Upper lobe of left lung (tissue), 6 donors: ENCODE measurements around the gene PAK1IP1. TPM values are rescaled to one million over a fixed set of nuclear protein-coding genes. Genes with fewer than 3 reads are reported as not detected.

Experiments
- ATAC-seq, 2 donors: fragments of 200-7000 bp; cut with Tn5 transposase; one replicate each; pipeline ENCODE4 v1.9.1; 2022; ENCODE audit warnings: mild to moderate bottlenecking in 2 of 2, moderate library complexity in 2 of 2; ENCODE audit not compliant: low FRiP score in 2 of 2
- DNase-seq, 2 donors: peaks; one replicate each; pipeline ENCODE4 v3.0.0-alpha.2; 2019 to 2020
- H3K27ac ChIP-seq, 4 donors: fragments of 200-600 bp; sonication (generic); one replicate each; pipeline ENCODE4 v1.5.1; 2016 to 2019
- H3K27me3 ChIP-seq, 4 donors: fragments of 200-600 bp; sonication (generic); one replicate each; pipeline ENCODE4 v1.5.1; 2017 to 2019
- H3K36me3 ChIP-seq, 4 donors: fragments of 200-600 bp; sonication (generic); one replicate each; pipeline ENCODE4 v1.5.1; 2016 to 2019
- H3K4me1 ChIP-seq, 4 donors: fragments of 200-600 bp; sonication (generic); one replicate each; pipeline ENCODE4 v1.5.1; 2018 to 2019
- H3K4me3 ChIP-seq, 4 donors: fragments of 200-600 bp; sonication (generic); one replicate each; pipeline ENCODE4 v1.5.1; 2017 to 2019; ENCODE audit warnings: mild to moderate bottlenecking in 2 of 4, moderate library complexity in 1 of 4
- H3K9me3 ChIP-seq, 4 donors: fragments of 200-600 bp; sonication (generic); one replicate each; pipeline ENCODE4 v1.5.1; 2018 to 2019
- EP300 ChIP-seq, 4 donors: sonication (generic); formaldehyde crosslinking; IDR thresholded peaks; one replicate each; pipeline ENCODE4 v1.5.1; 2017; ENCODE audit warnings: antibody characterized with exemption in 4 of 4, control low read depth in 2 of 4
- POLR2A ChIP-seq, 4 donors: fragments of 450-650 bp; IDR thresholded peaks; one replicate each; pipeline ENCODE4 v1.5.1; 2016 to 2017; ENCODE audit warnings: antibody characterized with exemption in 4 of 4, mild to moderate bottlenecking in 2 of 4
- POLR2AphosphoS5 ChIP-seq, 2 donors: sonication (generic); formaldehyde crosslinking; IDR thresholded peaks; one replicate each; pipeline ENCODE4 v1.5.1; 2017; ENCODE audit warnings: antibody characterized with exemption in 2 of 2
- WGBS, 2 donors: methylation state at CpG; one replicate each; pipeline ENCODE4 v1.1.5; 2017 to 2018; 5-methylcytosine and 5-hydroxymethylcytosine counted together
- total RNA-seq, 6 donors: library from RNA; depleted of rRNA in 4 of 6; stranded (reverse); fragments of >200 nt in 4 of 6; gene quantifications; one replicate each; pipeline versions ENCODE4 v1.1.0 to v1.2.1, GENCODE V29; 2016 to 2021
- TF ChIP-seq, protein P1 (sequence below), 6 experiments: fragments of 450-650 bp in 4 of 6; fragments of 200-600 bp in 2 of 6; sonication (generic) in 2 of 6; IDR thresholded peaks; one replicate each; pipeline ENCODE4 v1.5.1; 2016 to 2019; ENCODE audit warnings: antibody characterized with exemption in 6 of 6
- donor health status: DM: no; HTN: no; CAD: no; lungs with moderate emphysema.
- donor health status: DM: no; HTN: yes; CAD: no; lungs with severe emphysema.

PAK1IP1 gene
- total RNA-seq, 6 donors from 2014 or later = 6.0 to 15.8 (median 10.8) TPM

DNA sequence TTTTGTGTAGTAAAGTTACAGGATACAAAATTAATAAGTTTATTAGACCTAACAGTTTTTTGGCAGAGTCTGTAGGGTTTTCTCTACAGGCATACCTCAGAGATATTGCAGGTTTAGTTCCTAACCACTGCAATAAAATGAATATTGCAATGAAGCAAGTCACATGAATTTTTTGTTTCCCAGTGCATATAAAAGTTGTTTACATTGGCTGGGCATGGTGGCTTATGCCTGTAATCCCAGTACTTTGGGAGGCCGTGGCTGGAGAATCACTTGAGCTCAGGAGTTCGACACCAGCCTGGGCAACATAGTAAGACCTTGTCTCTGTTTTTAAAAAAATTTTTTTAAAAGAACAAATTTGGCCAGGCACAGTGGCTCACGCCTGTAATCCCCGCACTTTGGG, 16.3 kb upstream of the PAK1IP1 start:
- H3K4me3 ChIP-seq = no peak overlapping the region
- H3K36me3 ChIP-seq = no peaks in the 10 kb centered on the region
- no peak overlapping the region for H3K27ac ChIP-seq
- ATAC-seq (no peak), DNase-seq (no peak)
- no peak for TF ChIP-seq EP300 (IDR thresholded peaks at IDR 0.05)
- TF ChIP-seq, protein P1, sequence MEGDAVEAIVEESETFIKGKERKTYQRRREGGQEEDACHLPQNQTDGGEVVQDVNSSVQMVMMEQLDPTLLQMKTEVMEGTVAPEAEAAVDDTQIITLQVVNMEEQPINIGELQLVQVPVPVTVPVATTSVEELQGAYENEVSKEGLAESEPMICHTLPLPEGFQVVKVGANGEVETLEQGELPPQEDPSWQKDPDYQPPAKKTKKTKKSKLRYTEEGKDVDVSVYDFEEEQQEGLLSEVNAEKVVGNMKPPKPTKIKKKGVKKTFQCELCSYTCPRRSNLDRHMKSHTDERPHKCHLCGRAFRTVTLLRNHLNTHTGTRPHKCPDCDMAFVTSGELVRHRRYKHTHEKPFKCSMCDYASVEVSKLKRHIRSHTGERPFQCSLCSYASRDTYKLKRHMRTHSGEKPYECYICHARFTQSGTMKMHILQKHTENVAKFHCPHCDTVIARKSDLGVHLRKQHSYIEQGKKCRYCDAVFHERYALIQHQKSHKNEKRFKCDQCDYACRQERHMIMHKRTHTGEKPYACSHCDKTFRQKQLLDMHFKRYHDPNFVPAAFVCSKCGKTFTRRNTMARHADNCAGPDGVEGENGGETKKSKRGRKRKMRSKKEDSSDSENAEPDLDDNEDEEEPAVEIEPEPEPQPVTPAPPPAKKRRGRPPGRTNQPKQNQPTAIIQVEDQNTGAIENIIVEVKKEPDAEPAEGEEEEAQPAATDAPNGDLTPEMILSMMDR (IDR thresholded peaks at IDR 0.05) = no peak
- TF ChIP-seq POLR2AphosphoS5 (IDR thresholded peaks at IDR 0.05) = no peak
- TF ChIP-seq POLR2A (IDR thresholded peaks at IDR 0.05) = no peak
- no peaks in the 10 kb centered on the region for H3K4me1 ChIP-seq
- H3K27me3 ChIP-seq = no peaks in the 10 kb centered on the region
- H3K9me3 ChIP-seq = no peaks in the 10 kb centered on the region
- 87% methylated on average over 4 of the region's 4 CpGs for WGBS, 2 donors

DNA sequence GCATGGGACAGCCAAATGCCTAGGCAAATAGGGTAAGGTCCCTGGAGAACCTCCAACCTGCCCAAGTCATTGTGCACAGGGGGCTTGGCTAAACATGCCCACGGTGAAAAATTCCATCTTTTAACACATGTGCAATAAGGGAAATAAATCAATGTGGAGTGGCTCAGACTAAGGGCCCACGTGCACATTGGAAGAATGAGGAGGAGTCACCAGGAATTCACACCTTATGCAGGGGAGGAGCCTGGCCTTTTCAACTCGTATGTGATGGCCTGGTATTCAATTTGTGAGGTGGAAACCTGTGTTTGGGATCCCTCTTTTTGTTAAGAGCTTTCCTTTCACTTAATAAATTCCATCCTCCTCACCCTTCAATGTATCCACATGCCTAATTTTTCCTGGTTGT, 13.0 kb upstream of the PAK1IP1 start:
- Histone ChIP-seq H3K27ac (no peak overlapping the region), H3K4me1 (no peaks in the 10 kb centered on the region), H3K4me3 (no peak overlapping the region), H3K27me3 (no peaks in the 10 kb centered on the region), H3K36me3 (no peaks in the 10 kb centered on the region), H3K9me3 (no peaks in the 10 kb centered on the region)
- TF ChIP-seq POLR2A (IDR thresholded peaks at IDR 0.05) (no peak), POLR2AphosphoS5 (IDR thresholded peaks at IDR 0.05) (no peak), EP300 (IDR thresholded peaks at IDR 0.05) (no peak)
- TF ChIP-seq, protein P1 (IDR thresholded peaks at IDR 0.05) = no peak
- DNase-seq (no peak), ATAC-seq (no peak)
- 54 to 66% methylated on average over 3 of the region's 3 CpGs for WGBS, 2 donors

- H3K36me3 ChIP-seq = no peaks in the 10 kb centered on the region
- no peak overlapping the region for H3K27ac ChIP-seq
- no peaks in the 10 kb centered on the region for H3K4me1 ChIP-seq
- DNase-seq (no peak), ATAC-seq (no peak)
- no peak overlapping the region for H3K4me3 ChIP-seq
- TF ChIP-seq, protein P1 (IDR thresholded peaks at IDR 0.05) = no peak
- no peak for TF ChIP-seq POLR2A (IDR thresholded peaks at IDR 0.05)
- TF ChIP-seq POLR2AphosphoS5 (IDR thresholded peaks at IDR 0.05) = no peak
- no peak for TF ChIP-seq EP300 (IDR thresholded peaks at IDR 0.05)
- H3K9me3 ChIP-seq = no peaks in the 10 kb centered on the region
- no peaks in the 10 kb centered on the region for H3K27me3 ChIP-seq
Measured at GRCh38 chr6:10682355-10682988, 12.3 kb upstream of the PAK1IP1 start.

- Histone ChIP-seq H3K9me3 (no peaks in the 10 kb centered on the region), H3K36me3 (no peaks in the 10 kb centered on the region), H3K27ac (no peak overlapping the region), H3K27me3 (no peaks in the 10 kb centered on the region), H3K4me1 (no peaks in the 10 kb centered on the region), H3K4me3 (no peak overlapping the region)
- 70 to 84% methylated on average over 5 of the region's 5 CpGs for WGBS, 2 donors
- DNase-seq (no peak), ATAC-seq (no peak)
- TF ChIP-seq, protein P1 (IDR thresholded peaks at IDR 0.05) = no peak
- TF ChIP-seq EP300 (IDR thresholded peaks at IDR 0.05) (no peak), POLR2AphosphoS5 (IDR thresholded peaks at IDR 0.05) (no peak), POLR2A (IDR thresholded peaks at IDR 0.05) (no peak)
Measured at GRCh38 chr6:10684618-10685017, 10.2 kb upstream of the PAK1IP1 start.
